Fibroblast of peridontal ligament (primary cell): ENCODE results near the gene SMIM15.
"Not testable (repeated sequence)": the region's sequence is repeated elsewhere in the genome, so short reads cannot be mapped to it uniquely, and the experiment has no call there.

Experiments
- DNase-seq: peaks from one replicate; pipeline ENCODE4 v3.0.0-alpha.2; 2010; ENCODE audit errors: extremely low read depth

The SMIM15 gene

GRCh38 chr5:61162010-61162831 lies at the start of gene SMIM15:
Gene SMIM15 (minus strand): TSS chr5:61162468. CDS start chr5:61160171, 2,297 bp downstream.
- DNase-seq, result peak; percentile 81

DNA sequence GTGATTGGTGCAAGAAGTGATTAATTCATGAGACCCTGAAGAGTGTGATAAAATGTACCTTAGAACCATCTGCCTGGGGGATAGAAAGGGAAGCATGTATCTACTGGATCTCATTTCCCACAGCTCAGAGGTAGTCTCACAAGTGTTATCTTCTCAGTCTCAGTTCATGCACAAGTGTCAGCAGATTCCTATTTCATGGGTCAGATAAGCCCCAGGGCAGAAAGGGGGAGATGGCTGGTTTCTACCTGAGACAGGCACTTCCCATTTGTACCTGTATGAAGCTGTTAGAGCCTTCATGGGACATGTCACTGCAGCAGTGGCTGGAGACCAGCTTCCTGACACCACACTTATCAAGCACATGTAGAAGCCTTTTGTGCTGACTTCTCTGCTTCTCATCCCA lies 45.6 kb upstream of the SMIM15 start:
- no peak for DNase-seq

DNA sequence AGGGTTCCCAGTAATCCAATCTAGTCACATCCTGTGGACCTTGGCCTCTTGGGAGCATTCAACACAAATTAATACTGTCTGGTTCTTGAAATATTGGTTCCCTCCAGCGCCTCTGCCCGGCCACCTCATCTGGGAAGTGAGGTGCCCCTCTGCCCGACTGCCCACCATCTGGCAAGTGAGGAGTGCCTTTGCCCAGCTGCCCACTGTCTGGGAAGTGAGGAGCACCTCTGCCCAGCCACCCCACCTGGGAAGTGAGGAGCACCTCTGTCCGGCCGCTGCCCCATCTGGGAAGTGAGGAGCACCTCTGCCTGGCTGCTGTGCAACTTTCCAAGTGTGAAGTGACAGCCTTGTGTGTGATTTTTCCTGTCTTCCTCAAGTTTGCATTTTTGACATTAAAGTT lies 42.7 kb upstream of the SMIM15 start:
- DNase-seq, result no peak

- peak; percentile 54 for DNase-seq
Measured at GRCh38 chr5:61202213-61202612, 39.9 kb upstream of the SMIM15 start.

DNA sequence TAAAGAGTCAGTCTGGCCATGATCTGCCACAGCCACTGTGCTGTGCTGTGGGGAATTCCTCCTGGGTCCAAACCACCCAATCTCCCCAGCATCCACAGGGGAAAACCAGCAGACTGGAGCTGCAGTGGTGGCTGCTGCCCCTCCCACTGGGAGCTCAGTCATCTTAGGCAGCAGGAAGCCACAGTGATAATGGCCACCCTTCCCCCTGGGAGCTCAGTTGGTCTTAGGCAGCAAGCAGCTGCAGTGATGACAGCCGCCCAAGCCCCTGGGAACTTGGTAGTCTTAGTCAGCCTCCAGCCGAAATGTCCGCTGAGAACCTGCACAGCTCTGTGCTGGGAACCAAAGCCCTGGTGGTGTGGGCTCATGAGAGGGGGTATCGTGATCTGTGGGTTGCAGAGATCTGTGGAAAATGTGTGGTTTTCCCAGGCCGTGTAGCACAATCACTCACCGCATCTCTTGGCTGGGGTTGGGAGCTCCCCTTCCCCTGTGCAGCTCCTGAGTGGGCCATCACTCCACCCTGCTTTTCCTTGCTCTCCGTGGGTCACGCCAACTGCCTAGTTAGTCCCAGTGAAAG lies 38.4 kb upstream of the SMIM15 start:
- DNase-seq, result no peak

DNA sequence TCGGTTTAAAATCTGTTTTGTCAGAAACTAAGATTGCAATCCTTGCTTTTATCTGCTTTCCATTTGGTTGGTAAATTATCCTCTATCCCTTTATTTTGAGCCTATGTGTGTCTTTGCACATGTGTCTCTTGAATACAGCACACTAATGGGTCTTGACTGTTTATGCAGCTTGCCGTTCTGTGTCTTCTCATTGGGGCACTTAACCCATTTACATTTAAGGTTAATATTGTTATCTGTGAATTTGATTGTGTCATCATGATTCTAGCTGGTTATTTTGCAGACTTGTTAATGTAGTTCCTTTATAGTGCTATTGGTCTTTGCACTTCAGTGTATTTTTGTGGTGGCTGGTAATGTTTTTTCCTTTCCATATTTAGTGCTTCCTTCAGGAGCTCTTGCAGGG lies 36.3 kb upstream of the SMIM15 start:
- no peak for DNase-seq

DNA sequence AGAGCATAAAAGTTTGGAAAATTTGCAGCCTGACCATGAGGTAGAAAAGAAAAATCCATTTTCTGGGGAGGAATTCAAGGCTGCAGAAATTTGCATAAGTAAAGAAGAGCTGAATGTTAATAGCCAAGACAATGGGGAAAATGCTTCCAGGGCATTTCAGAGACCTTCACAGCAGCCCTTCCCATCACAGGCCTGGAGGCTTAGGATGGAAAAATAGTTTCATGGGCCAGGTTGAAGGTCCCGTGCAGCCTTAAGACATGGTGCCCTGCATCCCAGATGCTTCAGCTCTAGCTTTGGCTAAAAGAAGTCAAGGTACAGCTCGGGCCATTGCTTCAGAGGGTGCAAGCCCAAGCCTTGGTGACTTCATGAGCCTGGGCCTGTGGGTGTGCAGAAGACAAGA lies 25.6 kb upstream of the SMIM15 start:
- not testable (repeated sequence) for DNase-seq

- not testable (repeated sequence) for DNase-seq
Measured at GRCh38 chr5:61187352-61187751, 25.1 kb upstream of the SMIM15 start.

DNA sequence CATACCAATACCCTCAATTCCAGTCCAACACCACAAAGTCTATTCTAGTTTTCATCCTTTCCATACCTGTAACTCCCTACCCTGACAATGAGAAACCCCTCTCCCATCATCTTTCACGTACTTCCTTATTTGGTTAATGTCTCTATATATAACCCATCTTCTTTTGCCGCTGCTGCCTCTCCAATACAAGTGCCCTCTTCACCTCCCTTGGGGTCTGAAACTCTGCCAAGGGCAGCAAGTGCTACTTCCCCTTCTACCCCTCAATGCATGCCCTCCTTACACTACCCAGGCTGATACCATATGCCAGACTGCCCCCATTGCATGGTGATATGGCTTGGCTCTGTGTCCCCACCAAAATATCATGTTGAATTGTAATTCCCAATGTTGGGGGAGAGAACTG lies 24.4 kb upstream of the SMIM15 start:
- DNase-seq, result no peak

GRCh38 chr5:61184708-61185107 lies 22.4 kb upstream of the SMIM15 start:
- peak; percentile 40 for DNase-seq

GRCh38 chr5:61183538-61183937 lies 21.3 kb upstream of the SMIM15 start:
- no peak for DNase-seq

DNA sequence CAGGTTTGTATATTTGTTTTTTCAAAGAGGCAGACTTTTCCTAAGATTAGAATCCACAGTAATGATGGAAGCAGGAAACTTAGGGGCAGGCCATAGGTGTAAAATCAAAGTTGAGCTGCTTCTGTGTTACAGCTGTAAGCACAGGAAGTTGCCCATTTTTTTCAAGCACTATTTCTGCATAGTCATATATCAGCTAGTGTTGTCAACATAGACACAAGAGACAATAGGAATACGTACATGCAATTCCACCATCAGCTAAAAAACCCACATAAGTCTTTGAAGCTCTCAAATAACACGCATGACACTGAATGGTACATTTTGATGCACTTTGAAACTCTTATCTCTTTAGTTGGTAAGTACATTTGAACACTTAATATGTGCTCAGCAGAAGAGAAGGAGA lies 20.2 kb upstream of the SMIM15 start:
- no peak for DNase-seq

- DNase-seq, result no peak
Measured at GRCh38 chr5:61180886-61181285, 18.6 kb upstream of the SMIM15 start.

- no peak for DNase-seq
Measured at GRCh38 chr5:61178702-61179101, 16.4 kb upstream of the SMIM15 start.

GRCh38 chr5:61177716-61178115 lies 15.4 kb upstream of the SMIM15 start:
- DNase-seq, result no peak

- no peak for DNase-seq
Measured at GRCh38 chr5:61177070-61177469, 14.8 kb upstream of the SMIM15 start.

GRCh38 chr5:61176631-61177030 lies 14.4 kb upstream of the SMIM15 start:
- no peak for DNase-seq

DNA sequence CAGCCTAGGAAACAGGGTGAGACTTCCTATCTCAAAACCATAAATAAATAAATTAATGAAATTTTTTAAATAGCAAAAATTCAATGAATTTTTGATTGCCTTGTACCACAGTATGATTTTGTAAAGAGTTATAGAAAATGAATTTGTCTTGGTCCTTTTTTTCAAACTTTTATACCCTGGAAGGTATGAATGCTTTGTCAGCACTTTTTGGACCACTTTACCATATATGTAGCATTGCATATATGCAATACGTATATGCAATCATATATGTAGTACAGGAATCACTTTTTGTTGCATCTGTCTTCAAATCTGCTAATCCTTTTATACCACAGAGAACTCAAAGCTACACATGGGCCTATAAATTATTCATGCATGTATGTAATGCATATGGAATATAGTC lies 9.2 kb upstream of the SMIM15 start:
- no peak for DNase-seq

DNA sequence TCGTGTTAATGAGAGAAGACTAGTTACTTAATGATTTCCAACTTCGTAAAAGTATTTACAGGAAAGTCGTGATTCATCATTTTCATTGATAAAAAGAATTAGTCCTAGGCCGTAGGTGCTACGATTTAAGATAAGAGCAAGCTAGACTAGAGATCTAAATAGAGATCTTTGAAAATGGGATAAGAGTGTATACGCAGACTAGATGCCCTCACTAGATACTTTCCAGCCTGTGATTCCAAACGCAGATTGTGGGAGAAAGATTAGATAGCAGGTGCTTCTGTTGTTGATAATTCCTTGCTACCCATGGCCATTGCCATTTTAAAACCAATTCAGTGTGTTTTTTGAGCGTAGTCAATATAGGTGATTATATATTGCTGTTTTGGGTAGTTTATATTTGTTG lies 6.7 kb upstream of the SMIM15 start:
- no peak for DNase-seq

- peak; percentile 78 for DNase-seq
Measured at GRCh38 chr5:61167382-61167781, 5.1 kb upstream of the SMIM15 start.

- no peak for DNase-seq
Measured at GRCh38 chr5:61163905-61164304, 1.6 kb upstream of the SMIM15 start.

DNA sequence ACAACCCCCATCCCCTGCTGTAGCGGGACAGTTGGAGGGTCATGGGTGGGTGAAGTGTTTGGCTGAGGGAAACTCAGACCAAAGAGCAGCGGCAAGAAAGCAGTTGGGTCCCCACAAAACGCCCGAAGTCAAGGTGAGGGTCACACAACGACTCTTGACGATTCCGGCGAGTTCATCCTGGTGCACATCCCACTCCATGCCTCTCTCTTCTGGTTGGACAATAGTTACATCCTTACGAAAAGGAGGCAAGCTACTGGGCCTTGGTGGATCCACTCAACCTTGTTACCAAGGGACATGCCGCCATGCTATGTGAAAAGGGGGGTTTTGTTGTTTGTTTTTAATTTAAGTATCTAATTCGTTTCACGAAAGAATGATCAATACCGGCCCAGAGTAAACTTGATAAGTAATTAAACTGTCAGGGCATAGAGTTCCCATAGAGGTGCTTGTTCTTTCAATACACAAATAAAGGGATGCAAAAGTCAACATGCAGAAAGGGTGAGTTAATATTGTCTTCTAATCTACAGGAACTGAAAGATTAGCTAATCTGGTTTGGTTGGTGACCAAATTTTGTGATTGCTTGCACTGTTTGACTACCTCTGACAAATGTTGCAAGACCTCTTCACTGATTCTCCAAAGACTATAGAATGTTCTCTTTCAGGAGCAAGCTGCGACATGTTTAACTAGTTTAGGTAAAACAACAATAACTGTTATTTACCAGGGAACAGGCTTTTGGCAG lies 732 bp upstream of the SMIM15 start:
- DNase-seq, result peak; percentile 42

DNA sequence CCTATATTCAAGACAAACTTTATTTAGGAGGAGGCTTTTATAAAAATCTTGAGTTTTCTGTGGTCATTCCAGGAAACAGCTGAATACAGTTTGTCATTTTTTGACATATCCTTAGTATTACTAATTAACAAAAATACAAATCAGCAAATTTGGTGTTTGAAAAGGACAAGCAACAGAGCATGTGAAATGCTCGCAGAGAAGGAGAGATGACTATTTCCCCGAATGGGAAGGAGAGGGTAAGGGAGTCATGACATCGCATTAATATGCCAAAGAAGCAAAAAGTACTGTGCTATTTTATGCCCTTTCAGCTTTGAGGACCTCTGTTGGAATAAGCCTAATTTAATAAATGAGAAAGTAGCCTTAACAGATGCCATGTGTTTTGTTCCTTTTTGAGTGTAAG lies 1.8 kb downstream of the SMIM15 start:
- no peak for DNase-seq
